DMS153 treated with DMSO at 0.1 percent for 48 hours (cell line): ENCODE measurements around the gene SWAP70.
"Not testable (repeated sequence)": the region's sequence is repeated elsewhere in the genome, so short reads cannot be mapped to it uniquely, and the experiment has no call there.

Source experiments
- DNase-seq: peaks from one replicate; lab custom pipeline; 2025; ENCODE audit not compliant: unreplicated experiment; lab: John Stamatoyannopoulos, UW

Gene SWAP70

DNA sequence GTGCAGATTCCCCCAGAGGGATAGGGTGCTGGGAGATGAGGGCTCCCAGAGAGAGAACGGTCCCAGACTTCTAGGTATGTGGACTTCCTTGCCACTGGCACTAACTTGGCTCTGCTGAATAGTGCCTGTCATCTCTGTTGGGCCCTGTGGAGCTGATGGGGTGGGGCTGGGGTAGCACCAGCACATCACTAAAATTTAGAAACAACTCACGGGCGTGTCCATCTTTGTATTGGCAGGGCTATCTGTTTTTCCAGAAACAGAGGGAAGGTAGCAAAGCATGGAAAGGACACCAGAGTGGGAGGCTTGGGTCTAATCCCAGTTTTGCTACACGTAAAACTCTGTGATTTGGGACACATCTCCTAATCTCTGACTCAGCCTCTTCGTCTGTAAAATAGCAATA lies 25.8 kb downstream of the SWAP70 start:
- no peak for DNase-seq

DNA sequence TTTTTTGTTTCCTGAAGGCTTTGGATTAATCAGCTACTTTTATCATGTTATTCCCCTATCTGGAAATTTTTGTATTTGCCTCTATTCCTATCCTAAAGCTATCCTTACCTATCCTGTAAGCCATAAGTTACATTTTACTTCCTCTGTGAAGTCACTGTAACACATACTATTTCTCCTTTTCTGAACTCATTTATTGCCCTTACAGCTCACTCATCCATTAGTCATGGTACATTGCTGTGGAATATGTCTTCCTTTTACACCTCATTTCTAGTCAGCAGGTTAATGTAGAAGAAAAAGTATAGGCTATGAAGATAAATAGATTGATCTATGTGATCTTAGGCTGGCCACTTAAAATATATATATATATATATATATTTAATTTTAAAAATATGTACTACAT lies 28.0 kb downstream of the SWAP70 start:
- no peak for DNase-seq

DNA sequence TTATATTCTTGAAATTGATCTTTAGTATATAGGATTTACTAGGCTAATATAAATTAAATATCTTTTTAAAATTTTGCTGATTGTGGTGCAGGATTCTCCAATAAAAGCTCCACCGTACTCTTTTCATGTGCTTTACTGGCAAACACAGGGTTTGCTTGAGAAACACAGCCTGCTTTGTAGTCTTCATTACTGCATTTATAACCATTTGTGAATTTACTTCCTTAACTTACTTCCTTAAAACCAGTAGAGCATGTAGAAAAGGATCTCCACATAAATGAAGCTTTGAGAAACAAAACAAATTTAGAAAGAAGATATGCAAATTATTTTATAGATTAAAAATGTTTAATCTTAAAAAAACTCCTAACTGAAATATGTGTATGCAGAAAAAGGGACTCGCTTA lies 28.8 kb downstream of the SWAP70 start:
- no peak for DNase-seq

DNA sequence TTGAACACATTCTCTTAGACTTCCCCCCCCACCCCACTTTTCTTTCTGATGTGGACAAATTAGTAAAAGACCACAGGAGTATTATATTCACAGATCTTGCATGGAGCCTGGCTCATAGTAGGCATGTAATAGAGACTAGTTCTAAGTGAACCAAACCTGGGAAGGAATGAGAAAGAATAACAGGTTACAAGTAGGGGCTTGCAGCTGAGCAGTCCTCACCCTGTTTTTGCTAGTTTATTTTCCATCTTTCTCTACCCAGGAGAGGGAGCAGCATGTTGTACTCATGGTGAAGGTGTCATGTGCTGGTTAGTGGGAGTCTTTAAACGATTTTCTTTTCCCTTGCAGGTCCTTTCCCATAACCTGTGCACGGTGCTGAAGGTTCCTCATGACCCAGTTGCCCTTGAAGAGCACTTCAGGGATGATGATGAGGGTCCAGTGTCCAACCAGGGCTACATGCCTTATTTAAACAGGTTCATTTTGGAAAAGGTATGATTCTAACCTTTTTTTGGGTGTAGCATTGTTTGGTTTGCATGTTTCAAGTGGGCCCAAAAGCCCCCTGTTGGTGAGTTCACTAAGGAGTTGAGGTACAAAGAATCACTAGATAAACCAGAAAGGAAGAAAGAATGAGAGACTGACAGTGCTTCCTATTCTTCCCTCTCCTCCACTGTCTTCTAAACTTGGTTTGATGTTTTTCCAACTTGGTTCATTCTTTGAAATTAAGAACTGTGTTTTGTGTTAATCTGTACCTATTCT lies 30.1 kb downstream of the SWAP70 start:
- no peak for DNase-seq

DNA sequence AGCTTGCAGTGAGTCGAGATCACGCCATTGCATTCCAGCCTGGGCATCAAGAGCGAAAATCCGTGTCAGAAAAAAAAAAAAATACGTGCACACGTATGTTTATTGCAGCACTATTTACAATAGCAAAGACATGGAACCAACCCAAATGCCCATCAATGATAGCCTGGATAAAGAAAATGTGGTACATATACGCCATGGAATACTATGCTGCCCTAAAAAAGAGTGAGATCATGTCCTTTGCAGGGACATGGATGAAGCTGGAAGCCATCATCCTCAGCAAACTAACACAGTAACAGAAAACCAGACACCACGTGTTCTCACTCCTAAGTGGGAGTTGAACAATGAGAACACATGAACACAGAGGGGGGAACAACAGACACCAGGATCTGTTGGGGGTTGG lies 31.4 kb downstream of the SWAP70 start:
- not testable (repeated sequence) for DNase-seq

DNA sequence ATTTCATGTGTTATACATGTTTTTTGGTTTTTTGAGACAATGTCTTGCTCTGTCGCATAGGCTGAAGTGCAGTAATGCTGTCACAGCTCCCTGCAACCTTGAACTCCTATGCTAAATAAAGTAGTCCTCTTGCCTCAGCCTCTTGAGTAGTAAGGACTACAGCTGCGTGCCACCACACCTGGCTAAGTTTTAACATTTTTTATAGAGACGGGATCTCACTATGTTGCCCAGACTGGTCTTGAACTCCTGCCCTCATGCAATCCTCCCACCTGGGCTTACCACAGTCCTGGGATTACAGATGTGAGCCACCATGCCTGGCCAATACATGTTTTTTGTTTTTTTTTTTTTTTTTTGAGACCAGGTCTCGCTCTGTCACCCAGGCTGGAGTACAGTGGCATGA lies 33.9 kb downstream of the SWAP70 start:
- DNase-seq: no peak

DNA sequence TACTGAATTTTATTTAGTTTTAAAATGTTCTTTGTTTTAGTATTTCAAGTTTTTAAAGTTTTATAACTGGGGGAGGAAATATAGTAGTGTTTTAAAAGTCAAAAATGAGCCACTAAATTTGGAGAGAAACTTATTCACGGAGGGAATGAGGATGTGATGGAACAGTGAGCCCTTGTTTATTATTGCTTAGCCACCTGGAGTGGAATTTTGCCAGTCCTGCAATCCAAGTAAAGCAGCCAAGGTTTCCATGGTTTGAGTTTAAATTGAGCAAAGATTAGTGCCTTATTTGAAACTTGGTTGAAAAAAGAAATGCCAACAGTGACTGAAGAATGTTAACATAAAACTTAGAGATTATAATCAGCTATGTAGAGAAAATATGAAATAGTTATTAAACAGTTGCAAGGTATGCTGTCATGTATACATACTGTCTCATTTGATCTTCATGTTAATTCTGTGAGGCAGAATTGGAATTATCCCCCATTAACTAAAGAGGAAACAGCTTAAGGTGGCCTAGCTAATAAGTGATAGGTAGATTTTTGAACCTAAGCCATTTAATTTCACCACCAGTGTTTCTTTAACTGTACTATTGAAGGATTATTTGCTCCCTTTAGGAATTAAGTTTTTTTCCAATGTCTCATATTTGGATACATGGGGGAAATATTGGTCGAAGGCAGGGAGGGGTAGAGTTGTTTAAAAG lies 36.4 kb downstream of the SWAP70 start:
- DNase-seq: no peak

DNA sequence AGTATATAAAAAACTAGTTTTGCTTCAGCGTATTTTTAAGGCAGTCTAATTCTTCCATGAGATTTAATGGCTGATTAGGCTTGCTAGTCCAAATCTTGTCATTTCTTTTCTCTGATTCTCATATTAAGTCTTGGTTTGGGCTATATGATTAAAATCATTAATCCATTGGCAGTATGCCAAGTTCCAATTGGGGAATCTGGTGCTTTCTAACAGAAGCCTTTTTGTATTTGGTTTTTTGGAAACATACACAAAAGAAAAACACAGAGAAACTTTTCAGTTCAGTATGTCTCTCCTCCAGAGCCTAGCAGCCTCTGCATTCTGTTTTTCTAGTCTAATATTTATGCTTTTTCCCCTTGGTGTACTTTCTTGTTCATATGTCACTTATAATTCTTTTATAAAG lies 37.9 kb downstream of the SWAP70 start:
- no peak for DNase-seq

DNA sequence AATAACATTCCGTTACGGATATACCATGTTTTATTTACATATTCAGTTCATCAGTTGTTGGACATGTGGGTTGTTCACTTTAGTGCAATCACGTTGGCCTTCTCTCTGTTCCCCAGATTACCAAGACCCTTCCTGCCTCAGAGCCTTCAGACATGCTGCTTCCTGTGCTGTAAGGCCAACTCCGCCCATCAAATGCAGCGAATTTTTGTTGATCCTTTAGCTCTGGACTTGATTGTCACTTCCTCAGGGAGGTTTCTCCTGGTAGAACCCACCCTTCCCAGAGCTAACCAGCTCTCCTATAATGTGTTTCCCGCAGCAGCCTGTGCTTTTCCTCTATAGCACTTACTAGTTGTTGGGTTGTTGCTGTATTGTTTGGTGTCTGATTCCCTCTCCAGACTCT lies 39.4 kb downstream of the SWAP70 start:
- no peak for DNase-seq

DNA sequence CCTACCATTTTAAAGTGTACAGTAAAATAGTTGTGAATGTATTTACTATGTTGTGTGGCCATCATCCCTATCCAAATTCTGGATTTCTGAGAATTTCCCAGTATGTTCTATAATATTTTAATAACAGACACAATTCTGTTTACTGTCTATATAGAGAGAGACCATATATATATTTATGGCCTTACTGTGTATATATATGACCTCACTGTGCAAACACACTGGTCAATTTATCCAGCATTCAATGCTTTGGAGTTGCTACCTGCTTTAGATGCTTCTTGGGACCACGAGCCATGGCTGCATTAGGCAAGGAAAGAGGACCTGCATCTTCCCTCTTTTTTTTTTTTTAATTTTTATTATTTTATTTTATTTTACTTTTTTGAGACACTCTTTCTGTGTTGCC lies 40.2 kb downstream of the SWAP70 start:
- DNase-seq: no peak

DNA sequence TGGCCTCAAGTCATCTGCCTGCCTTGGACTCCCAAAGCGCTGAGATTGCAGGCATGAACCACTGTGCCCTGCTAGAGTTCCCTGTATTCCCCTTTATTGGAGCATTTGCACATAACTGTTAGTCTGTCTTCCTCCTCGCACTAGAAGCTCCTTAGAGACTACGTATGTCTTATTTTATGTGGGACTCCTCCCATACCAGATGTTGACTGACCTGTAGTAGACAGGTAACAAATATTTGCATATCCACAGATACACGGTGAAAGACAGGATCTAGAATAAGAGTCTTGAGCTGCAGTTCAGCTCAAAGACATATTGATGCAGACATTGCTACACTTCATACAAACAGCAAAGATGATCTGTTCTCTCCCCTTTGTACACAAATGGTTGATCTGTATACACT lies 40.7 kb downstream of the SWAP70 start:
- no peak for DNase-seq

DNA sequence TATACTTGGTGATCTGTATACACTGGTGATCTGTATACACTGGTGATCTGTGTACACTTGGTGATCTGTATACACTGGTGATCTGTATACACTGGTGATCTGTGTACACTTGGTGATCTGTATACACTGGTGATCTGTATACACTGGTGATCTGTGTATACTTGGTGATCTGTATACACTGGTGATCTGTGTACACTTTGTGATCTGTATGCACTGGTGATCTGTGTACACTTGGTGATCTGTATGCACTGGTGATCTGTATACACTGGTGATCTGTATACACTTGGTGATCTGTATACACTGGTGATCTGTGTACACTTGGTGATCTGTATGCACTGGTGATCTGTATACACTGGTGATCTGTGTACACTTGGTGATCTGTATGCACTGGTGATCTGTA lies 41.5 kb downstream of the SWAP70 start:
- DNase-seq: not testable (repeated sequence)

DNA sequence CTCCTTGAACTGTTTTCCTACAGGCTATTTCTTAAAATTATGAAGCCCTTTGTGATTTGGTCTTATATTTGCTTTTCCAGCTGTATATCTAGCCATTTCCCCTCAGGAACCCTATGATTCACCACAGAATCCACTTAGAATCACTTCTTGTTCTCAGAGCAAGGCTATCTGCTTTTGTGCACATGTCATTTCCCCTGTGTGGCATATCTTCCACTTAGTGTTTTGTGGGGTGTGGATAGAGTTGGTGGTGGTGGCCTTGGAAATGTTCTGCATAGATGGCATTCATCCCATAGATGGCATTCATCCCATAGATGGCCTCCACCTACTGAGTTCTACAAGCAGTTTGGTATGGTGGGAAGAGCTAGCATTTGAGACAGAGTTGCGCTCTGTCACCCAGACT lies 44.7 kb downstream of the SWAP70 start:
- no peak for DNase-seq

DNA sequence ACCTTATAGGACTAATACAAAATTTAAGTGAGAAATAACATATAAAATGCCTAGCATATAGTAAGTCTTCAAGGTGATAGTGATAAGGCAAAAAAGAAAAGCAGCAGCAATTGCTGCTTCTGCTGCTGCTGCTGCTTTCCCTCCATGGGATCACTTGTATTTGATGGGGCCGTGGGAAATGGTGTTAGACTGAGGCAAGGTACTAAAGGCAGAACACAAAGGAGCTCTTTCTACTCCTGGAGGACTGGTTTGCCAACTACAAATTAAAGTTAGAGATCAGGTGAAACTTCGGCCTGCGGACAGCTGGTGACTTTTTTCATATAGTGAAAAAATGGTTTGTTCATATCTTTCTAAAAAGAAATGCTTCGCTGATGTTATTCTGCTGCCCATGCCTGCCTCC lies 46.3 kb downstream of the SWAP70 start:
- no peak for DNase-seq

DNA sequence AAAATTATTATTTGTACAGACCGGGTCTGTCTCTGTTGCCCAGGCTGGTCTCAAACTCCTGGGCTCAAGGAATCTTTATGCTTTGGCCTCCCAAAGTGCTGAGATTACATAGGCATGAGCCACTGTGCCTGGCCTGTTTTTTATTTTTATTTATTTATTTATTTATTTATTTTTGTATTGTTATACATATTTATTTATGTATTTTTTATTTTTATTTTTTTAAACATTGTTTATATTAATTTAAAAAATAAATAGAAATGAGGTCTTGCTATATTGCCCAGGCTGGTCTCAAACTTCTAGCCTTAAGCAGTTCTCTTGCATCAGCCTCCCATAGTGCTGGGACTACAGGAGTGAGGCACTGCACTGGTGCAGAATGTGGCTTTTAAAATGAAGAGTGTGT lies 47.0 kb downstream of the SWAP70 start:
- no peak for DNase-seq

DNA sequence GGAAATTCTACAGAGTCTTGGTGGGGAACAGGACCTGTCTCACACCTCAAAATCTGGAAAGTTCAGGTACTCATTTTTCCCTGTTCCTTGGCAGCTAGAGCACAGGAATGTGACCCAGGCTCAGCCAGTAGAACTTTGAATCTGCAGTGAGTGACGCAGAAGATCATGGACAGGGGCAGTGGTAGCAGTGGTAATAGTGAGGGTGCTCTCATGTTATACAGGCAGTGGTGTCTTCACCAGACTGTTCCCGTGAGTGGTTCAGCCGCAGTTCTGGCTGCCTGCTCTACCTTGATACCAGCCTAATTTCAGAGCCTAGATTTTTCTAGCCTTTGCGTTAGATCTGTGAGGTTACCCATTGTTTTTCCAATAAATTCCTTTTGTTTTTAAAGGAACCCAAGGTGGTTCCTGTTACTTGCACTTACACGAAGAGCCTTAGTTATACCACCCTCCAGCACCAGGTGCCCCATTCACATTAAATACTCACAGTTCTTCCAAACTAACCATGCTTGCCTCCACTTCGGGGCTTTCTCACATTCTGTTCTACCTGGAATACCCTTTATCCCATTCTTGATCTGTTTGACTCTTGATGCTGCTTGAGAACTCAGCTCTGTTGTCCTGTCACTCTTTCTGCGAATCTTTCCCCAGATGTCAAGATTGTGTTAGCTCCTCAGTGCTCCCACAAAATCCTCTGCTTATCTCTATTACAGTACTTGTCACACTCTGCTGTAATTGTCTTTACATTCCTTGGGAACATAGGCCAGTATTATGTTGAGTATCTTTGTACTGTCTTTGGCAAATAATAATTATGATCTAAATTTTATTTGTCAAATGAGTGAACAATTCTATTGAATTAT lies 47.8 kb downstream of the SWAP70 start:
- no peak for DNase-seq

DNA sequence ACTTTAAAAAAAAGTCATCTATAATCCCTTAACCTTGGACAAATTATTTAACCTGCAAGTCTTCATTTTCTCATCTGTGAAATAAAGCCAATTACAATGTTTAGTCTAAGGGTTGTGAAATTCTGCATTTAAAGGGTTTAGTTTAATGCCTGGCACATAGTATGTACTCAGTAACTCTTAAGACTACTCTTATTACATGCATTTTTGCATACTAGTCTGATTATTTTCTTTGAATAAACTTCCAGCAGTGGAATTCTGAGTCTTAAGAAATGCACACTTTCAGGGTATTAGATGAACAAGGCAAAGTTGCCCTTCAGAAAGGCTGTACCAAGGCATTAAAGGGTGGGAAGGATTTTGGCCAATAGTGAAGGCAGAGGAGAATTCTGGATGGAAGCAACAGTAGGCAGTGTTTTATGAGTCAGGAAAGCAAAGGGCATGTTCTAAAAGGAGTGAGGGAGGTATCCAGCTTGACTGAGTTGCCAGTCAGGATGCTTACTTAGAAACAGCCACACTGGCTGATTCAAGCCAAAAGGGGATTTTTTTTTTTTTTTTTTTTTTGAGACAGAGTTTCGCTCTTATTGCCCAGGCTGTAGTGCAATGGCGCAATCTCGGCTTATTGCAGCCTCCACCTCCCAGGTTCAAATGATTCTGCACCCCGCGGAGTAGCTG lies 50.5 kb downstream of the SWAP70 start:
- DNase-seq: no peak

DNA sequence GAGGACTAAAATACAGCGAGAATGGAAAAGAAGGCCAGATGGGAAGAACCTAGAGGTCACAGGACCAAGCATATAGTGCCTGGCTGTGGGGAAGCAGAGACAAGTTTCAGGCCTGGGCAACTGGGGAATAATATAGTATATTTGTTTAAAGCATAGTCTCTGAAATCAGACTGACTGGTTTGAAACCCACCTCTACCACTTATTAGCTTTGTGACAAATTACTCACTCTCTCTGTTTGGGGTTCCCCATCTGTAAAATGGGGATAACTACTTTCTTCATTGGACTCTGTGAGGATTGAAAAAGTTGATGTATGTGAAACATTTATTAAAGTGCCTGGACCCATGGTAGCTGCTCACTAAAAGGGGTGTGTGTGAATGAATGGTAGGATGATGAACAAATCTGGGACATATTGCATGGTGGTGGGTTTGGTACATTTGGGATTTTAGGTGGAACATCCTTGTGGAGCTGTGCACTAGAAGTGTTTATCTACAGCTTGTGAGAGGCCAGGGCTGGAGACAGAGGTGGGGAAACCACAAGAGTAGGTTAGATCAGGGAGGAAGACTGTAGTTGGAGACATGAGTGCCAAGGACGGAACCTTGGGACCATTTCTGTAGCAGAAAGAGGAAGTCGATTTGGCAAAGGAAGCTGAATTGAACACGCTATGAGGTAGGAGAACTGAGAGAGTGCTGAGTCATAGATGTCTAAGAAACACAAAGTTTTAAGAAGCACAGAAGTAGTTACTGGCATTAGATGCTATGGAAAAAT lies 52.6 kb downstream of the SWAP70 start:
- no peak for DNase-seq

DNA sequence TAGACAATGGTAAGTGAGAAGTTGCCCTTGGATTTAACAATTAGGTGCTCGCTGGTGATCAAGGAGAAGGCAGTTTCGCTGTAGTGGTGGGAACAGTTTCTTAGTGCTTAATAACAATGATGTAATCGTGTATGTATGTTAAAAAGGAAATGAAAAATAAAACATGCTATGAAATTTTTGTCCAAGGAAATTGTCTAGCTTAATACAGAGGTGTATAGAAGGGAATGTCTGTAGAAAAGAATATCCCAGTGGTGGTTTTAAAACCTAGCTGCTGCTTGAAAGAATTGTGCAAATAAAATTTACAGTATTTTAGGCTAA lies 53.1 kb downstream of the SWAP70 start:
- DNase-seq: no peak

DNA sequence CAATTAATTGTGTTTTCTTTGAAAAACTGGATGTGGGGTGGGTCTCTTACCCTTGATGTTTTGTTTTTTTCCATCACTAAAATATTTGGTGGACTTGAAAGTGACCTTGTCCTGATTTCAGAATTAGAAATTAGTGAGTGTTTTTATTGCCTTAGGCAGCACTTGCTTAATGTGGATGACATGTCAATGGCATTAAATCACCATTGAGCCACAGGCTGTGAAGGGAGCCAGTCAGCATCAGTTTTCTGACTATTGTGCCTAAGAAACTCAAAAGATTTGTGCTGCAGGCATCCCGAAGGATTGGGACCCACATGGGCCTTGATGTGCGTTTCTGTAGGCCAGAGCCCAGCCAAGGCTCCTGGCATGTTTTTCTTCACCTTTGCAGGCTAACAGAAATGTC lies 53.8 kb downstream of the SWAP70 start:
- no peak for DNase-seq

DNA sequence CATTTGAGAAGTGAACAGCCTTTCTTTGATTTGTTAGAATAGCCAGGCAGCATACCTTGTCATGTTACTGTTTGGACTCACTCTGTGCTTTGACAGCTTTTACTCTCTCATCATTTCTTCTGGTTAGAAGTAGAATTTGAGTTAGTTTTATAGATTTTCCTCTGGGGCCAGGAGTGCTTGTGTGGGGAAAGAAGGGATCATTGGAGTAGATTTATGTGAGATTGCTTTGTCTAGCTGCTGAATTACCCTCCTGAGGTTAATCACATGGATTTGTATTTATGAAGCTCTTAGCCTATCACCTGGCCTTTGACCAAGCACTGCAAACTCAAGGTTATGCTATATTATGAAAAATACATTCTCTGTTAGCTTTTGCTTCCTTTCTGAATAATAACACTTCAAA lies 54.3 kb downstream of the SWAP70 start:
- no peak for DNase-seq
